IPS-18a (cell line): ENCODE results near the gene CDKN3.

Experiments used
- H3K27ac ChIP-seq: one replicate; pipeline ENCODE4 v1.5.1; 2013; ENCODE audit warnings: low read length
- H3K27me3 ChIP-seq: one replicate; pipeline ENCODE4 v1.6.1; 2013; ENCODE audit warnings: mild to moderate bottlenecking, low read length; ENCODE audit not compliant: control insufficient read depth, insufficient read depth
- H3K36me3 ChIP-seq: one replicate; pipeline ENCODE4 v1.6.1; 2013; ENCODE audit warnings: low read depth, low read length; ENCODE audit not compliant: control insufficient read depth
- H3K4me1 ChIP-seq: one replicate; pipeline ENCODE4 v1.6.1; 2013; ENCODE audit warnings: low read depth, low read length; ENCODE audit not compliant: control insufficient read depth
- H3K4me3 ChIP-seq: one replicate; pipeline ENCODE4 v1.5.1; 2013; ENCODE audit warnings: low read length
- H3K9ac ChIP-seq: one replicate; pipeline ENCODE4 v1.6.1; 2013; ENCODE audit warnings: mild to moderate bottlenecking, low read length, moderate library complexity
- H3K9me3 ChIP-seq: one replicate; pipeline ENCODE4 v1.6.1; 2013; ENCODE audit warnings: low read depth, low read length; ENCODE audit not compliant: control insufficient read depth

CDKN3 gene

GRCh38 chr14:54467280-54467679 lies 70.5 kb downstream of the CDKN3 start:
- Histone ChIP-seq H3K9me3 (no peaks in the 10 kb centered on the region), H3K27ac (no peak overlapping the region), H3K36me3 (no peaks in the 10 kb centered on the region), H3K27me3 (no peaks in the 10 kb centered on the region), H3K4me1 (no peaks in the 10 kb centered on the region), H3K4me3 (no peak overlapping the region), H3K9ac (no peak overlapping the region)
